ENCODE results near the gene CD6. TPM values are rescaled to one million over a fixed set of nuclear protein-coding genes. Genes with fewer than 3 reads are reported as not detected.

CD6 gene
- total and polyA plus RNA-seq, 12 donors = 0.22 to 8.4 (median 2.1) TPM

DNA sequence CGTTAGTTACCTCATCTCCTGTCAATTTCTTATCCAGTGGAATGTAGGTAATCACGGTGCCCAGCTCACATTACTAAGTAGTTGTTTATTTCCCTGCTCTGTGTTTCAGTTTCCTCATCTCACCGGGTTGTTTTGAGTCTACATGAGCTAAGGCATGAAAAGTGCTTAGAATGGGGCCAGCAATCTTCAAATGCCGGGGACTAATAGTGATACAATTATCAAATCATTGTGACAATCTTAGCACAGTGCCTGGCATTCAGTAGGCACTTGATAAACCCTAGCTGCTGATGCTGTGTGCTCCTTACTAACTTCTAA lies 77.5 kb downstream of the CD6 start:
- intact Hi-C loops (cut with DNase I) = no loop called here
- H3K36me3 ChIP-seq (replicated peaks in 1 of 2) = no peaks in the 10 kb centered on the region
- H3K4me1 ChIP-seq (replicated peaks in 1 of 2) = no peaks in the 10 kb centered on the region
- no peak overlapping the region for H3K4me3 ChIP-seq
- no peaks in the 10 kb centered on the region for H3K9me3 ChIP-seq (replicated peaks in 1 of 3)
- no peak for DNase-seq
- no peaks in the 10 kb centered on the region for H3K27me3 ChIP-seq
- no peak overlapping the region for H3K27ac ChIP-seq
- no peak for TF ChIP-seq POLR2A (IDR thresholded peaks at IDR 0.05)
- TF ChIP-seq, protein P1, sequence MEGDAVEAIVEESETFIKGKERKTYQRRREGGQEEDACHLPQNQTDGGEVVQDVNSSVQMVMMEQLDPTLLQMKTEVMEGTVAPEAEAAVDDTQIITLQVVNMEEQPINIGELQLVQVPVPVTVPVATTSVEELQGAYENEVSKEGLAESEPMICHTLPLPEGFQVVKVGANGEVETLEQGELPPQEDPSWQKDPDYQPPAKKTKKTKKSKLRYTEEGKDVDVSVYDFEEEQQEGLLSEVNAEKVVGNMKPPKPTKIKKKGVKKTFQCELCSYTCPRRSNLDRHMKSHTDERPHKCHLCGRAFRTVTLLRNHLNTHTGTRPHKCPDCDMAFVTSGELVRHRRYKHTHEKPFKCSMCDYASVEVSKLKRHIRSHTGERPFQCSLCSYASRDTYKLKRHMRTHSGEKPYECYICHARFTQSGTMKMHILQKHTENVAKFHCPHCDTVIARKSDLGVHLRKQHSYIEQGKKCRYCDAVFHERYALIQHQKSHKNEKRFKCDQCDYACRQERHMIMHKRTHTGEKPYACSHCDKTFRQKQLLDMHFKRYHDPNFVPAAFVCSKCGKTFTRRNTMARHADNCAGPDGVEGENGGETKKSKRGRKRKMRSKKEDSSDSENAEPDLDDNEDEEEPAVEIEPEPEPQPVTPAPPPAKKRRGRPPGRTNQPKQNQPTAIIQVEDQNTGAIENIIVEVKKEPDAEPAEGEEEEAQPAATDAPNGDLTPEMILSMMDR (IDR thresholded peaks at IDR 0.05) = no peak
- 66 to 78% (median 71%) methylated on average over 4 of the region's 4 CpGs for WGBS, 4 donors

DNA sequence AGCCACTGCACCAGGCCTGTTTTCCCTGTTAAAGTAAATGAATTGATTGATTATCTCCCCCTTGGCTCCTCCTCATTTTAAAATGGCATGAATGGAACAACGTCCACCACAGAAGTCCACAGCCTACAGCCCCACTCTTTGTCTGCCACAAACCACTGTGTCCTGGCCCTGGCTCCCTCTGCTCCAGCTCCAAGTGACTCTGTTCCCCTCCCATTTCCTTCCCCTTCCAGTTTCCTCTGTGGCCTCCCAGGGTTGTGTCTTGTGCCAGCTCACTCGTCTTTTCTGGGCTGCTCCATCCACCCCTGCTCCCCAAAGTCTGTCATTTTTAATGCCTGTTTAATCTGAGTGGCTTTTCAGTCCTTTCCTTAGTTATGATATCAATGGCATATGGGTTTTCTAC lies 78.4 kb downstream of the CD6 start:
- intact Hi-C loops (cut with DNase I) = no loop called here
- no peak overlapping the region for H3K4me3 ChIP-seq
- no peak overlapping the region for H3K27ac ChIP-seq
- DNase-seq = peak in 1 of 7 donors; percentile 13
- H3K4me1 ChIP-seq (replicated peaks in 1 of 2) = no peaks in the 10 kb centered on the region
- no peak for TF ChIP-seq POLR2A (IDR thresholded peaks at IDR 0.05)
- WGBS, 4 donors = 21 to 60% (median 48%) methylated on average over 2 of the region's 2 CpGs
- H3K27me3 ChIP-seq = no peaks in the 10 kb centered on the region
- no peaks in the 10 kb centered on the region for H3K36me3 ChIP-seq (replicated peaks in 1 of 2)
- H3K9me3 ChIP-seq (replicated peaks in 1 of 3) = no peaks in the 10 kb centered on the region

DNA sequence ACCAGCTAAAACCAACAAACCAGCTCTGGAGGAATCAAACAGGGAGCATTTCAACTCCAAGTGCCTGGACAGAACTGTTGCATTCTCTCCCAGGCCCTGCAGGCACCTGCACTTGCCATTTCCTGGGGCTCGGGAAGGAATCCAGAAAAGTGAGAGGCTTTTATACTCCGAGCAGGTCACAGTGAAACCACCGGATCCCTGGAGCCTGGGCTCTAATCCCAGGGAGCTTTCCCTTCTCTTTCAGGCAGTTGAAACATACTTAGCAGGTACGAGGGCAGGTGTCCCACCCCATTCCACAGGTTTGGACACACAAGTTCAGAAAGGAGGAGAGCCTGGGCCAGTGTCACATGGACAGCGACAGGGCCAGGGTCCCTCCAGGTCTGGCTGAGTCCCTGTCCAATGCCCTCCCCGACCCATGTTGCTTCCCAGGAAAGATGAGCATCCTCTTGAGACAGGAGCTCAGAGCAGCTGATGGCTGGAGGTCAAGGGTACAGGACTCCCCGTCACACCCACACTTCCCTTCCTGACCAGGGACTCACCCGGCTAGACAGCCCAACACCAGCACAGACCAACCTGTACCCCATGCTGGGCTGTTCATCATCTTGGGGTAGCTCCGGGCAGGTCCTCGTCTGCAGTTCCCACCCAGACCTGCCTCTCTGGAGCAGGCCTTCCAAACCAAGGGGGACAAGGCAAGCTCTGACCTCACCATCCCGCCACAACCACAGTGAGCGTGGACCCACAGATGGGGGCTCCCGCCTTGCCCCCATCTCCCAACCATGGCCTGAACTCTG lies 80.9 kb downstream of the CD6 start:
- H3K36me3 ChIP-seq (replicated peaks in 1 of 2) = no peaks in the 10 kb centered on the region
- H3K9me3 ChIP-seq (replicated peaks in 1 of 3) = no peaks in the 10 kb centered on the region
- H3K4me3 ChIP-seq = no peak overlapping the region
- intact Hi-C loops (cut with DNase I) = no loop called here
- no peak for TF ChIP-seq POLR2A (IDR thresholded peaks at IDR 0.05)
- TF ChIP-seq, protein P1 (IDR thresholded peaks at IDR 0.05) = no peak
- no peaks in the 10 kb centered on the region for H3K4me1 ChIP-seq (replicated peaks in 1 of 2)
- no peaks in the 10 kb centered on the region for H3K27me3 ChIP-seq
- WGBS, 4 donors = 79 to 91% (median 83%) methylated on average over 8 to 13 of the region's 13 CpGs
- H3K27ac ChIP-seq = no peak overlapping the region
- no peak for DNase-seq

DNA sequence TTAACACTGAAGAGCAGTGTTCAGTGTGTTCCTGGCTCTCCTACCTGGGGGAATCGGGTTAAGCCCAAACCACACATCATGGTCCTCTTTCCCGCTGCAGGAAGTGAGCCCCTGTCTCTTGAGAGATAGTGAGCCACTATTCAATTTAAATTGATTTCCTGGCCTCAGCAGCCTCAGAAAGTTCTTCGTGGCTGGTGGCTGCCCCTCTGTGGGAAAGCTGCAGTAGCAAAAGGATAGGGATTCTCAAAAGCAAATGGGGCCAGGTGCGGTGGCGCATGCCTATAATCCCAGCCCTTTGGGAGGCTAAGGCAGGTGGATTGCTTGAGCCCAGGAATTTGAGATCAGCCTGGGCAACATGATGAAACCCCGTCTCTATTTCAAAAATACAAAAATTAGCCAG lies 81.7 kb downstream of the CD6 start:
- H3K4me1 ChIP-seq (replicated peaks in 1 of 2) = no peaks in the 10 kb centered on the region
- no peak overlapping the region for H3K4me3 ChIP-seq
- H3K27me3 ChIP-seq = no peaks in the 10 kb centered on the region
- no peaks in the 10 kb centered on the region for H3K36me3 ChIP-seq (replicated peaks in 1 of 2)
- WGBS, 4 donors = 71 to 77% (median 74%) methylated on average over 6 of the region's 6 CpGs
- no peak overlapping the region for H3K27ac ChIP-seq
- TF ChIP-seq, protein P1 (IDR thresholded peaks at IDR 0.05) = no peak
- TF ChIP-seq POLR2A (IDR thresholded peaks at IDR 0.05) = no peak
- no peak for DNase-seq
- intact Hi-C loops (cut with DNase I) = no loop called here
- H3K9me3 ChIP-seq (replicated peaks in 1 of 3) = no peaks in the 10 kb centered on the region

DNA sequence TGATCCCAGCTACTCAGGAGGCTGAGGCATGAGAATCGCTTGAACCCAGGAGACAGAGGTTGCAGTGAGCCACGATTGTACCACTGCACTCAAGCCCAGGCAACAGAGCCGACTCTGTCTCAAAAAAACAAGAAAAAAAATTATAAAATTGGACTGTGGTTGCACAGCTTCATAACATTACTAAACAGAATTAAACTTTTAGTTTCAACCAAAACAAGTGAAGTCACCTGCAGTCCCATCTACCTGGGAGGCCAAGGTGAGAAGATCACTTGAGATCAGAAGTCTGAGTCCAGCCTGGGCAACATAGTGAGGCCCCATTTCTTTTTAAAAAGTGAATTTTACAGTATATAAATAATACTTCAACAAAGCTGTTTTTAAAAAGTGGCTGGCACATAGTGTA lies 83.0 kb downstream of the CD6 start:
- no peak for DNase-seq
- H3K9me3 ChIP-seq (replicated peaks in 1 of 3) = no peaks in the 10 kb centered on the region
- no peaks in the 10 kb centered on the region for H3K36me3 ChIP-seq (replicated peaks in 1 of 2)
- H3K4me1 ChIP-seq (replicated peaks in 1 of 2) = no peaks in the 10 kb centered on the region
- intact Hi-C loops (cut with DNase I) = no loop called here
- no peak overlapping the region for H3K27ac ChIP-seq
- no peak overlapping the region for H3K4me3 ChIP-seq
- H3K27me3 ChIP-seq = no peaks in the 10 kb centered on the region
- 78 to 87% (median 83%) methylated on average over 3 of the region's 3 CpGs for WGBS, 4 donors
- TF ChIP-seq POLR2A (IDR thresholded peaks at IDR 0.05) = no peak
- TF ChIP-seq, protein P1 (IDR thresholded peaks at IDR 0.05) = no peak
